Stimulated activated CD8-positive, alpha-beta memory T cell treated with anti-CD3 and anti-CD28 coated beads, Interleukin-15, amount 100 ng/mL, for 24 hours (primary cell): ENCODE measurements around the gene FMN2.

Source experiments
- DNase-seq: peaks from one replicate; pipeline ENCODE4 v3.0.0-alpha.2; 2020; ENCODE audit warnings: low read depth

The FMN2 gene

GRCh38 chr1:240198376-240198775 is 106.7 kb downstream of the FMN2 start:
- no peak for DNase-seq

- no peak for DNase-seq
Observed at GRCh38 chr1:240199758-240200645, 108.3 kb downstream of the FMN2 start.

GRCh38 chr1:240201931-240202330 is 110.2 kb downstream of the FMN2 start:
- no peak for DNase-seq

- no peak for DNase-seq
Observed at GRCh38 chr1:240207073-240207709, 115.5 kb downstream of the FMN2 start.

- DNase-seq, result no peak
Observed at GRCh38 chr1:240210026-240210425, 118.3 kb downstream of the FMN2 start.

GRCh38 chr1:240212556-240212955 is 120.9 kb downstream of the FMN2 start:
- no peak for DNase-seq

- DNase-seq, result no peak
Observed at GRCh38 chr1:240217403-240217802, 125.7 kb downstream of the FMN2 start.

GRCh38 chr1:240219104-240219503 is 127.4 kb downstream of the FMN2 start:
- DNase-seq, result no peak

- no peak for DNase-seq
Observed at GRCh38 chr1:240226102-240226501, 134.4 kb downstream of the FMN2 start.

- DNase-seq, result no peak
Observed at GRCh38 chr1:240230816-240231215, 139.1 kb downstream of the FMN2 start.

GRCh38 chr1:240232530-240232929 is 140.8 kb downstream of the FMN2 start:
- DNase-seq, result no peak

- no peak for DNase-seq
Observed at GRCh38 chr1:240234485-240235210, 143.0 kb downstream of the FMN2 start.

- DNase-seq, result no peak
Observed at GRCh38 chr1:240235521-240236288, 144.0 kb downstream of the FMN2 start.

- no peak for DNase-seq
Observed at GRCh38 chr1:240237305-240237721, 145.6 kb downstream of the FMN2 start.

- DNase-seq, result no peak
Observed at GRCh38 chr1:240239309-240239708, 147.6 kb downstream of the FMN2 start.

- DNase-seq, result no peak
Observed at GRCh38 chr1:240241278-240241677, 149.6 kb downstream of the FMN2 start.

- no peak for DNase-seq
Observed at GRCh38 chr1:240242601-240243144, 151.0 kb downstream of the FMN2 start.

GRCh38 chr1:240244968-240245628 is 153.4 kb downstream of the FMN2 start:
- DNase-seq, result no peak

GRCh38 chr1:240245629-240246020 is 153.9 kb downstream of the FMN2 start:
- DNase-seq, result no peak

GRCh38 chr1:240247899-240248298 is 156.2 kb downstream of the FMN2 start:
- no peak for DNase-seq

- no peak for DNase-seq
Observed at GRCh38 chr1:240254006-240254405, 162.3 kb downstream of the FMN2 start.
